Mesenchymal stem cell (in vitro differentiated cells and primary cell): Measurements from ENCODE around the gene CCNG2.

ENCODE experiments used
- DNase-seq: peaks from one replicate; pipeline ENCODE4 v3.0.0-alpha.2; 2013
- H2AFZ ChIP-seq: one replicate; pipeline ENCODE4 v1.6.1; 2013; ENCODE audit warnings: low read depth, mild to moderate bottlenecking, control low read depth, inconsistent platforms, low read length, moderate library complexity
- H2AK5ac ChIP-seq: 2 replicates; pipeline ENCODE4 v1.6.1; 2013; ENCODE audit warnings: low read length, moderate library complexity, mild to moderate bottlenecking, inconsistent platforms; ENCODE audit not compliant: severe bottlenecking
- H2BK120ac ChIP-seq: one replicate; pipeline ENCODE4 v1.6.1; 2013; ENCODE audit warnings: low read depth, mild to moderate bottlenecking, inconsistent platforms, low read length, moderate library complexity
- H2BK12ac ChIP-seq, 2 experiments: one replicate each; pipeline ENCODE4 v1.6.1; 2013; ENCODE audit warnings: inconsistent platforms in 2 of 2, low read length in 2 of 2, mild to moderate bottlenecking in 2 of 2, moderate library complexity in 2 of 2, control low read depth in 1 of 2
- H2BK15ac ChIP-seq: one replicate; pipeline ENCODE4 v1.6.1; 2013; ENCODE audit warnings: mild to moderate bottlenecking, low read depth, inconsistent platforms; ENCODE audit not compliant: poor library complexity, severe bottlenecking
- H2BK5ac ChIP-seq: 2 replicates; pipeline ENCODE4 v1.6.1; 2013; ENCODE audit warnings: low read depth, mild to moderate bottlenecking, low read length, control low read depth, inconsistent platforms; ENCODE audit not compliant: poor library complexity, severe bottlenecking
- H3K14ac ChIP-seq, 2 experiments: one replicate each; pipeline ENCODE4 v1.6.1; 2013; ENCODE audit warnings: inconsistent platforms in 2 of 2, low read length in 2 of 2, control low read depth in 1 of 2, mild to moderate bottlenecking in 1 of 2, moderate library complexity in 1 of 2
- H3K18ac ChIP-seq, 2 experiments: one replicate each; pipeline ENCODE4 v1.6.1; 2013; ENCODE audit warnings: inconsistent platforms in 2 of 2, low read length in 2 of 2, control low read depth in 1 of 2, low read depth in 1 of 2, mild to moderate bottlenecking in 1 of 2
- H3K23ac ChIP-seq, 2 experiments: one replicate each; pipeline ENCODE4 v1.6.1; 2013; ENCODE audit warnings: inconsistent platforms in 2 of 2, low read length in 2 of 2, mild to moderate bottlenecking in 2 of 2, moderate library complexity in 2 of 2, control low read depth in 1 of 2
- H3K27ac ChIP-seq: 2 replicates; pipeline ENCODE4 v1.5.1; 2013; ENCODE audit warnings: mild to moderate bottlenecking, moderate library complexity, low read length, control low read depth, inconsistent platforms; ENCODE audit not compliant: poor library complexity, severe bottlenecking
- H3K27me3 ChIP-seq, 2 experiments: 2 replicates each; pipeline versions ENCODE4 v1.6.1 to v1.7.0; 2013; ENCODE audit warnings: low read length in 2 of 2, mild to moderate bottlenecking in 2 of 2, moderate library complexity in 2 of 2, control low read depth in 1 of 2, inconsistent platforms in 1 of 2; ENCODE audit not compliant: control insufficient read depth in 1 of 2, insufficient read depth in 1 of 2
- H3K36me3 ChIP-seq, 2 experiments: 2 replicates each; pipeline versions ENCODE4 v1.6.1 to v1.7.0; 2013; ENCODE audit warnings: low read length in 2 of 2, control low read depth in 1 of 2, inconsistent platforms in 1 of 2, low read depth in 1 of 2, mild to moderate bottlenecking in 1 of 2; ENCODE audit not compliant: insufficient read depth in 2 of 2, control insufficient read depth in 1 of 2
- H3K4ac ChIP-seq, 2 experiments: one replicate each; pipeline ENCODE4 v1.6.1; 2013; ENCODE audit warnings: inconsistent platforms in 2 of 2, low read length in 2 of 2, mild to moderate bottlenecking in 2 of 2, moderate library complexity in 2 of 2, control low read depth in 1 of 2, low read depth in 1 of 2
- H3K4me1 ChIP-seq: 2 replicates; pipeline ENCODE4 v1.6.1; 2013; ENCODE audit warnings: low read depth, low read length, control low read depth; ENCODE audit not compliant: control insufficient read depth, insufficient read depth
- H3K4me2 ChIP-seq: 2 replicates; pipeline ENCODE4 v1.6.1; 2013; ENCODE audit warnings: low read length, mild to moderate bottlenecking, inconsistent platforms; ENCODE audit not compliant: poor library complexity, severe bottlenecking
- H3K4me3 ChIP-seq, 2 experiments: 2 replicates each; pipeline versions ENCODE4 v1.5.1 to v1.7.0; 2013; ENCODE audit warnings: low read length in 2 of 2, mild to moderate bottlenecking in 2 of 2, control low read depth in 1 of 2, low read depth in 1 of 2; ENCODE audit not compliant: insufficient read depth in 1 of 2
- H3K79me1 ChIP-seq: replicated peaks from 2 replicates; pipeline ENCODE4 v1.6.1; 2013; ENCODE audit warnings: mild to moderate bottlenecking, control low read depth, low read length, inconsistent platforms; ENCODE audit not compliant: poor library complexity, severe bottlenecking
- H3K9ac ChIP-seq: 2 replicates; pipeline ENCODE4 v1.7.0; 2013; ENCODE audit warnings: mild to moderate bottlenecking, low read length, moderate library complexity
- H3K9me3 ChIP-seq: 2 replicates; pipeline ENCODE4 v1.7.0; 2013; ENCODE audit warnings: mild to moderate bottlenecking, low read length; ENCODE audit not compliant: control insufficient read depth
- H4K8ac ChIP-seq: one replicate; pipeline ENCODE4 v1.6.1; 2013; ENCODE audit warnings: inconsistent platforms, mild to moderate bottlenecking, low read length, moderate library complexity
- H4K91ac ChIP-seq: one replicate; pipeline ENCODE4 v1.6.1; 2013; ENCODE audit warnings: mild to moderate bottlenecking, low read length, inconsistent platforms
- WGBS: methylation state at CpG from one replicate; pipeline ENCODE4 v1.1.7; 2013; ENCODE audit warnings: mixed read lengths; 5-methylcytosine and 5-hydroxymethylcytosine counted together

CCNG2 gene

DNA sequence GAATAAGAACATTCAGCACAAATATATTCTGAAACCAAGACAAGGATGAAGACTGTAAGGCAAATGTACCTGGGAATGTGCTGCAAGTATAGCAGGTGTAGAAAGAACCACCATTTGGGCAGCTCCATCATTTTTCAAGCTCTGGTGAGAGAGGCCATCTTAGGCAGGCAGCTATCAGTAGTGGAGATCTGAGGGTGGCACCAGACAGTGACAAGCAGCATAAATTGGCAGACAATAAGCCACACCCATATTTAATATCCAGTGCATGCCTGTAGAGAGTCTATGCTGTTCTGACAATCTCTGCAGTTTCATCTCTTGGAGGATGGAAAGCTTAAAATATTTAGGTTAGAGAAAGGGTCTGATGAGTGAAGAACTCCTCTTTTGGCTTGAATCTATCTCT is 22.5 kb downstream of the CCNG2 start:
- Histone ChIP-seq H3K18ac (no peak overlapping the region), H3K4me3 (no peak overlapping the region), H3K9me3 (no peaks in the 10 kb centered on the region), H3K23ac (no peak overlapping the region), H3K4me1 (peaks cover 2% of the 10 kb centered on the region), H3K9ac (no peak overlapping the region), H2BK12ac (no peak overlapping the region), H2BK15ac (no peak overlapping the region), H3K4me2 (no peak overlapping the region), H2BK120ac (no peak overlapping the region), H3K27me3 (peaks cover 0 to 18% of the 10 kb centered on the region in 2 experiments), H2AFZ (no peak overlapping the region), H3K27ac (no peak overlapping the region), H4K91ac (no peak overlapping the region), H3K4ac (no peak overlapping the region), H2AK5ac (no peak overlapping the region), H3K36me3 (no peaks in the 10 kb centered on the region), H3K14ac (no peak overlapping the region), H3K79me1 (no peaks in the 10 kb centered on the region), H2BK5ac (no peak overlapping the region), H4K8ac (no peak overlapping the region)
- no peak for DNase-seq

DNA sequence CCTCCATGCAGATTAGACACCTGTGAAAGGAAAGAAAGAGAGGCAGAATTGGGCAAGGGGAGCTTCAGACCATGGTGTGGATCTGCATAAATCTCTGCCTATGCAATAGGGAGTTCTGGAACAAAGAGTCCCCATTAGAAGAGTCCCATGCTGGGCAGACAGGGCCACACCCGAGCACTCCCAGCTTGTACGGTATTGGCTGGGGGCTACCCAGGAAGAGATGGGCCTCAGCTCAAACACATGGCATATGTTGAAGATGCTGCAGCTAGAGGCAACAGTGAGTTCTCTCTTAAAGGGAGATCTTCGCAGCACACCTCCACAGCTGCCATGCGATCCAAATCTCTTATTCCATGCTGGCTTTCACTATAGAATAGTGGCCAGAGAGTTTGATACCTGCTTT is 24.7 kb downstream of the CCNG2 start:
- Histone ChIP-seq H4K91ac (no peak overlapping the region), H3K27ac (no peak overlapping the region), H3K14ac (no peak overlapping the region), H4K8ac (no peak overlapping the region), H3K4me3 (no peak overlapping the region), H3K27me3 (peaks cover 0 to 5% of the 10 kb centered on the region in 2 experiments), H3K18ac (no peak overlapping the region), H3K9ac (no peak overlapping the region), H2BK12ac (no peak overlapping the region), H3K79me1 (no peaks in the 10 kb centered on the region), H2AFZ (no peak overlapping the region), H3K9me3 (no peaks in the 10 kb centered on the region), H2BK120ac (no peak overlapping the region), H3K4ac (no peak overlapping the region), H2BK15ac (no peak overlapping the region), H2AK5ac (no peak overlapping the region), H3K4me1 (no peaks in the 10 kb centered on the region), H3K4me2 (no peak overlapping the region), H3K23ac (no peak overlapping the region), H3K36me3 (no peaks in the 10 kb centered on the region), H2BK5ac (no peak overlapping the region)
- no peak for DNase-seq
- 72% methylated on average over 4 of the region's 4 CpGs for WGBS

DNA sequence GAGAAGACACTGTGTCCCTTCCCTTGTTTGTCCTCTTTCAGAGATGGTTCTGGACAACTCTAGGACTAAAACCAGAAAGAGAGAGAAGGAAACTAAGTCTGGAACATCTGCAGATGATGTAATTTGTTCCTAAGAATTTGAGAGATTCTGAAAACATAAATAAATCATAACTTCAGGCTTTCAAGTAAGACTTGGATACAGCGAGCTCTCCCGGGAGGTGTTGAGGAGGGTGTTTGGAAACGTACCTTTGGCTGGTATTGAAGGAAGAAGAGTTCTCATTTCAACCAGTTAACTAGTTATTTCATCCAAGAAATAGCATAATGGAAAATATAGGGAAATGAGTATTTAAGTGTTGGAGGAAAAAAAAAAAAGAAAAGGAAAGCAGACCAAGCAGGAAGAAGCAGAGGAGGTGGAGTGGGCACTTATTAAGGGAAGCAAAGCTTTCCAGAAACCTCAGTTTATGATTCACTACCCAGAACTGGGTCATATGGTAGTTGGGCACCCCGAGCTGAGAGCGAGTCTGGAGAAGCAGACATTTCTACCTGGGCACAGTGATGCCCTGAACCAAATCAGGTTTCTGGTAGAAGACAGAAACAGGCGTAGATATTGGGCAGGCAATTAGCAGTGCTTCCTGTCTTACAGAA is 26.9 kb downstream of the CCNG2 start:
- Histone ChIP-seq H3K36me3 (no peaks in the 10 kb centered on the region), H2AK5ac (no peak overlapping the region), H4K91ac (no peak overlapping the region), H2BK15ac (no peak overlapping the region), H3K4ac (no peak overlapping the region), H3K4me1 (no peaks in the 10 kb centered on the region), H3K18ac (no peak overlapping the region), H3K9me3 (no peaks in the 10 kb centered on the region), H3K27ac (no peak overlapping the region), H4K8ac (no peak overlapping the region), H3K79me1 (no peaks in the 10 kb centered on the region), H3K23ac (no peak overlapping the region), H3K27me3 (no peaks in the 10 kb centered on the region), H3K14ac (no peak overlapping the region), H3K4me2 (no peak overlapping the region), H2AFZ (no peak overlapping the region), H3K9ac (no peak overlapping the region), H2BK120ac (no peak overlapping the region), H2BK12ac (no peak overlapping the region), H3K4me3 (no peak overlapping the region), H2BK5ac (no peak overlapping the region)
- no peak for DNase-seq
- 88% methylated on average over 3 of the region's 6 CpGs for WGBS

DNA sequence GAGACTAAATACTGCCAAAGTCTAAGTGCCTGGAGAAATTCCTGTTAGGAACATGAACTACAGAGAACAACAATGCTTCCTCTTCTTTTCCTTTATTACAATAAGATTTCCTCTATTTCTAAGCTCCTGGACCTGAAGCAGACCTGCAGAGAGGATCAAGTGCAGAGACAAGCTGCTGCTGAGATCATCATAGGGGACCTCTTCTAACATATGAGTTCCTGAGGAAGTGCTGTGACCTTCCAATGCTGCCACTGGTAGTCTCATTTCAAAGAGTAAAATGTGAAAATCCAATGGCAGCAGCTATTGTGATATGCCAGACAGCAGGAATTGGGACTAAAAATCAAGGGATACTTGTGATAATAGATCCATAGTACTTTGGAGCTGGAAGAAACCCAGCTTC is 28.0 kb downstream of the CCNG2 start:
- Histone ChIP-seq H2AFZ (no peak overlapping the region), H2BK120ac (no peak overlapping the region), H2BK12ac (no peak overlapping the region), H3K9ac (no peak overlapping the region), H3K14ac (no peak overlapping the region), H3K36me3 (no peaks in the 10 kb centered on the region), H2BK15ac (no peak overlapping the region), H2BK5ac (no peak overlapping the region), H3K4ac (no peak overlapping the region), H3K4me3 (no peak overlapping the region), H3K27ac (no peak overlapping the region), H3K23ac (no peak overlapping the region), H3K4me1 (no peaks in the 10 kb centered on the region), H3K27me3 (no peaks in the 10 kb centered on the region), H2AK5ac (no peak overlapping the region), H4K91ac (no peak overlapping the region), H3K18ac (no peak overlapping the region), H4K8ac (no peak overlapping the region), H3K9me3 (no peaks in the 10 kb centered on the region), H3K79me1 (no peaks in the 10 kb centered on the region), H3K4me2 (no peak overlapping the region)
- no peak for DNase-seq
